Calu3 (cell line): ENCODE results near the gene SESN2. TPM values are rescaled to one million over a fixed set of nuclear protein-coding genes. Genes with fewer than 3 reads are reported as not detected.

Experiments
- BruUV-seq: library from RNA; stranded (reverse); fragments of 400-500 nt; replicated peaks from 2 replicates; lab custom pipeline; 2021; lab: Mats Ljungman, UMichigan
- CTCF ChIA-PET: fragments of 300-600 bp; sonication (Branson Sonifier 250); formaldehyde crosslinking; loops from one replicate; lab custom pipeline; 2022; ENCODE audit warnings: antibody characterized with exemption; lab: Charles Lee
- DNase-seq: peaks from one replicate; pipeline ENCODE4 v3.0.0; 2022
- H3K27ac Mint-ChIP-seq: one replicate; pipeline ENCODE4 v1.8.0; 2022; ENCODE audit warnings: mixed read lengths; ENCODE audit not compliant: unreplicated experiment
- H3K27me3 Mint-ChIP-seq: one replicate; pipeline ENCODE4 v1.8.0; 2022; ENCODE audit warnings: mixed read lengths; ENCODE audit not compliant: unreplicated experiment
- H3K36me3 Mint-ChIP-seq: one replicate; pipeline ENCODE4 v1.8.0; 2022; ENCODE audit warnings: mild to moderate bottlenecking, moderate library complexity, mixed read lengths; ENCODE audit not compliant: insufficient read depth, unreplicated experiment
- H3K4me1 Mint-ChIP-seq: one replicate; pipeline ENCODE4 v1.8.0; 2022; ENCODE audit warnings: mild to moderate bottlenecking, low read depth, mixed read lengths; ENCODE audit not compliant: unreplicated experiment
- H3K4me3 Mint-ChIP-seq: one replicate; pipeline ENCODE4 v1.8.0; 2022; ENCODE audit warnings: mild to moderate bottlenecking, low read depth, moderate library complexity, mixed read lengths; ENCODE audit not compliant: unreplicated experiment
- H3K9me3 Mint-ChIP-seq: one replicate; pipeline ENCODE4 v1.8.0; 2022; ENCODE audit warnings: low read depth, mixed read lengths; ENCODE audit not compliant: unreplicated experiment
- intact Hi-C: fragments of 100-400 bp; cut with micrococcal nuclease; formaldehyde crosslinking; loops from one replicate; pipeline ENCODE4 v1.10.0; 2022; ENCODE audit not compliant: unreplicated experiment
- total RNA-seq: library from RNA; stranded (reverse); gene quantifications from 2 replicates; pipeline ENCODE4 v1.2.3, GENCODE V29; 2022
- TF ChIP-seq, protein P1 (sequence below): fragments of 200-600 bp; IDR thresholded peaks from one replicate; pipeline ENCODE4 v1.8.0; 2022; ENCODE audit warnings: antibody characterized with exemption; ENCODE audit not compliant: unreplicated experiment

The SESN2 gene
- total RNA-seq, 1 experiment from 2014 or later = 13.0 TPM

DNA sequence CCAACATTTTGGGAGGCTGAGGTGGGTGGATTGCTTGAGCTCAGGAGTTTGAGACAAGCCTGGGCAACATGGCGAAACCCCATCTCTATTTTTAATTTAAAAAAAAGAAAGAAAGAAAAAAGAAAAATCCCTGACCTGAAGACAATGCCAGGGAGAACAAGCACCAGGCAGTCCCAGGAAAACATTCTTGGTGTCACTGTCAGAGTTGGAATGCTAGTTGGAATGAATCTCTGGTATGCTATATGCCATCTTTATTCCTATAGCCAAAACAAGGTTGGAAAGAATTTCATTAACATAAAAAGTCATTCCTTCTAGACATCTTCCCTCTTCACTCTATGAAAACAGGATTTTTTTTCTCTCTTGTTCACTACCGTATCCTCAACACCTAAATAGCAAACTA lies 29.3 kb upstream of the SESN2 start:
- no peaks in the 10 kb centered on the region for H3K4me1 Mint-ChIP-seq
- CTCF ChIA-PET = no interaction called here
- H3K36me3 Mint-ChIP-seq = peaks cover 43% of the 10 kb centered on the region
- no peak overlapping the region for H3K27ac Mint-ChIP-seq
- H3K9me3 Mint-ChIP-seq = no peaks in the 10 kb centered on the region
- no TSS peak for BruUV-seq
- intact Hi-C loops = no loop called here
- TF ChIP-seq, protein P1, sequence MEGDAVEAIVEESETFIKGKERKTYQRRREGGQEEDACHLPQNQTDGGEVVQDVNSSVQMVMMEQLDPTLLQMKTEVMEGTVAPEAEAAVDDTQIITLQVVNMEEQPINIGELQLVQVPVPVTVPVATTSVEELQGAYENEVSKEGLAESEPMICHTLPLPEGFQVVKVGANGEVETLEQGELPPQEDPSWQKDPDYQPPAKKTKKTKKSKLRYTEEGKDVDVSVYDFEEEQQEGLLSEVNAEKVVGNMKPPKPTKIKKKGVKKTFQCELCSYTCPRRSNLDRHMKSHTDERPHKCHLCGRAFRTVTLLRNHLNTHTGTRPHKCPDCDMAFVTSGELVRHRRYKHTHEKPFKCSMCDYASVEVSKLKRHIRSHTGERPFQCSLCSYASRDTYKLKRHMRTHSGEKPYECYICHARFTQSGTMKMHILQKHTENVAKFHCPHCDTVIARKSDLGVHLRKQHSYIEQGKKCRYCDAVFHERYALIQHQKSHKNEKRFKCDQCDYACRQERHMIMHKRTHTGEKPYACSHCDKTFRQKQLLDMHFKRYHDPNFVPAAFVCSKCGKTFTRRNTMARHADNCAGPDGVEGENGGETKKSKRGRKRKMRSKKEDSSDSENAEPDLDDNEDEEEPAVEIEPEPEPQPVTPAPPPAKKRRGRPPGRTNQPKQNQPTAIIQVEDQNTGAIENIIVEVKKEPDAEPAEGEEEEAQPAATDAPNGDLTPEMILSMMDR = no peak
- H3K4me3 Mint-ChIP-seq = no peak overlapping the region
- no peaks in the 10 kb centered on the region for H3K27me3 Mint-ChIP-seq
- DNase-seq = no peak

DNA sequence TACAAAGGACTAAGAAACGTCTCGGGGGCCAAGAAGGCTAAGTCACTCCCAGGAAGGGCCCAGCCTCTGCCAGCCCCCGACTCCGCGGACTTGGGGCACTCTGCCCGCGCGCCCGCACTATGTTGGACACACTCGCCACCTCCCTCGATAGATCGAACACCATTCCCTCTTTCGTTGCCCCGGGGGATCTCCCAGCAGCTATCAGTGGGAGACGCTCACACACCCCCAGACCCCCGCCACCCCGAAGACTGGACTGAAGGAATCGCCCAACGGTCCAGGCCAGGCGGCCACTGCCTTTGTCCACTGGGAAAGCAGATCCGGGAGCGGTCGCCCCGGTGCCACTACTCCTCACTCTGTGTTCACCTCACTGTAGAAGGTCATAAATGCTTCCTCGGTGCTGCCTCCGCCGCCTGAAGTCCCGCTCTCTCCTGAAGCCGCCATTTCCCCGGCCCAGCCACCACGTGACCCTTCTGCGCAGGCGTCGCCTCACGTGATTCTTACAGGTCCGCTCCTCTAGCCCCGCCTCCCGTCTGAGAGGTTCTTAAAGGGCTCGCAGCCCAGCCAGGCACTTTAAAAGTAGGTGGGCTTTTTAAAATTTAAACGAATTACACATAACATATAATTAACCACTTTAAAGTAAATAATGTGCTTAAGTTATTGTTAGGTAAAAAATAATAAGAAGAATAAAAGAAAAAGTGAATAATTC lies 26.6 kb upstream of the SESN2 start, which contains the start of gene DNAJC8:
Gene DNAJC8 (minus strand): TSS at position 472 of the 706 bp plus-strand sequence. CDS start 31 bp downstream, at position 441.
- Mint-ChIP-seq H3K4me3 (peak within 1 kb of the TSS; percentile 100), H3K36me3 (peaks cover 29% of the 10 kb centered on the region), H3K27me3 (no peaks in the 10 kb centered on the region), H3K4me1 (no peaks in the 10 kb centered on the region), H3K27ac (peak within 1 kb of the TSS; percentile 100), H3K9me3 (no peaks in the 10 kb centered on the region)
- BruUV-seq = no TSS peak
- peak; percentile 88 for DNase-seq
- CTCF ChIA-PET = no interaction called here
- TF ChIP-seq, protein P1 = no peak
- intact Hi-C loops = no loop called here

DNA sequence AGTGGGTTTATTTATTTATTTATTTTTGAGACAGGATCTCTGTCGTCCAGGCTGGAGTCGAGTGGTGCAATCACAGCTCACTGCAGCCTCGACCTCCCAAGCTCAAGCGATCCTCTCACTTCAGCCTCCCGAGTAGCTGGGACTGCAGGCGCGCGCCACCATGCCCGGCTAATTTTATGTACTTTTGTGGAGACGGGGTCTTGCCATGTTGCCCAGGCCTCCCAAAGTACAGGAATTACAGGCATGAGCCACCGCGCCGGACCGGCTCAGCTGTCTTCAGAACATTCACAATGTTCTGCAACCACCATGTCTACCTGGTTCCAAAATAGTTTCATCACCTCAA lies 26.1 kb upstream of the SESN2 start:
- Mint-ChIP-seq H3K9me3 (no peaks in the 10 kb centered on the region), H3K27me3 (no peaks in the 10 kb centered on the region), H3K36me3 (peaks cover 23% of the 10 kb centered on the region), H3K4me1 (no peaks in the 10 kb centered on the region), H3K27ac (peak overlapping the region; percentile 100), H3K4me3 (peak overlapping the region; percentile 100)
- intact Hi-C loops = no loop called here
- CTCF ChIA-PET = no interaction called here
- DNase-seq = no peak
- TF ChIP-seq, protein P1 = no peak
- BruUV-seq = no TSS peak

GRCh38 chr1:28235755-28236655 lies 23.3 kb upstream of the SESN2 start, which contains the start of gene ATP5IF1:
Gene ATP5IF1 (plus strand): TSS chr1:28236124. CDS start chr1:28236184, 60 bp downstream.
- no TSS peak for BruUV-seq
- no peak within 1 kb of the TSS for H3K27ac Mint-ChIP-seq
- peak; percentile 91 for DNase-seq
- H3K27me3 Mint-ChIP-seq = no peaks in the 10 kb centered on the region
- H3K4me3 Mint-ChIP-seq = no peak within 1 kb of the TSS
- TF ChIP-seq, protein P1 = no peak
- CTCF ChIA-PET = interaction anchor here (0.6 to 1.9 kb wide), 3 partner anchors 13 to 414 kb away, joined by 4 to 8 read pairs (median 5); no protein-coding TSS in a partner anchor
- intact Hi-C loops = no loop called here
- H3K9me3 Mint-ChIP-seq = no peaks in the 10 kb centered on the region
- H3K4me1 Mint-ChIP-seq = no peaks in the 10 kb centered on the region
- H3K36me3 Mint-ChIP-seq = peaks cover 13% of the 10 kb centered on the region
